Cardiac muscle cell (in vitro differentiated cells and primary cell): ENCODE results near the gene SLC39A5. TPM values are rescaled to one million over a fixed set of nuclear protein-coding genes. Genes with fewer than 3 reads are reported as not detected.

ENCODE experiments used
- DNase-seq, 2 donors: peaks; one replicate each; pipeline versions ENCODE4 v3.0.0 to v3.0.0-alpha.2; 2010 to 2017; ENCODE audit warnings: low read depth in 1 of 2, low spot score in 1 of 2
- H3K27ac ChIP-seq: fragments of 200-600 bp; sonication (generic); 2 replicates; pipeline ENCODE4 v1.5.1; 2016
- H3K27me3 ChIP-seq: fragments of 200-600 bp; sonication (generic); 2 replicates; pipeline ENCODE4 v1.6.0; 2016; ENCODE audit warnings: control low read depth
- H3K36me3 ChIP-seq: fragments of 200-600 bp; sonication (generic); 2 replicates; pipeline ENCODE4 v1.5.1; 2016; ENCODE audit warnings: control low read depth
- H3K4me1 ChIP-seq: fragments of 200-600 bp; sonication (generic); 2 replicates; pipeline ENCODE4 v1.8.1; 2017; ENCODE audit warnings: low read depth, mild to moderate bottlenecking, mixed run types
- H3K4me3 ChIP-seq: fragments of 200-600 bp; sonication (generic); 2 replicates; pipeline ENCODE4 v1.5.1; 2016; ENCODE audit warnings: mild to moderate bottlenecking
- H3K9me3 ChIP-seq: fragments of 200-600 bp; sonication (generic); 2 replicates; pipeline ENCODE4 v1.5.1; 2017; ENCODE audit warnings: low read depth, mild to moderate bottlenecking, control low read depth
- CTCF ChIP-seq: IDR thresholded peaks from 2 replicates; pipeline ENCODE4 v1.5.1; 2012; ENCODE audit warnings: low read depth, mild to moderate bottlenecking, low read length
- polyA plus RNA-seq: library from polyadenylated mRNA; unstranded; fragments of >200 nt; fragmentation: Nextera tagmentation; extraction: Ambion mirVana; gene quantifications from 2 replicates; pipeline ENCODE4 v1.2.1, GENCODE V29; 2016
- total RNA-seq: library from RNA; depleted of rRNA; stranded (reverse); fragments of >200 nt; gene quantifications from 2 replicates; pipeline ENCODE4 v1.2.3, GENCODE V29; 2016

SLC39A5 gene
- total and polyA plus RNA-seq, 2 experiments from 2014 or later, result 1.0 TPM; not detected in 1

DNA sequence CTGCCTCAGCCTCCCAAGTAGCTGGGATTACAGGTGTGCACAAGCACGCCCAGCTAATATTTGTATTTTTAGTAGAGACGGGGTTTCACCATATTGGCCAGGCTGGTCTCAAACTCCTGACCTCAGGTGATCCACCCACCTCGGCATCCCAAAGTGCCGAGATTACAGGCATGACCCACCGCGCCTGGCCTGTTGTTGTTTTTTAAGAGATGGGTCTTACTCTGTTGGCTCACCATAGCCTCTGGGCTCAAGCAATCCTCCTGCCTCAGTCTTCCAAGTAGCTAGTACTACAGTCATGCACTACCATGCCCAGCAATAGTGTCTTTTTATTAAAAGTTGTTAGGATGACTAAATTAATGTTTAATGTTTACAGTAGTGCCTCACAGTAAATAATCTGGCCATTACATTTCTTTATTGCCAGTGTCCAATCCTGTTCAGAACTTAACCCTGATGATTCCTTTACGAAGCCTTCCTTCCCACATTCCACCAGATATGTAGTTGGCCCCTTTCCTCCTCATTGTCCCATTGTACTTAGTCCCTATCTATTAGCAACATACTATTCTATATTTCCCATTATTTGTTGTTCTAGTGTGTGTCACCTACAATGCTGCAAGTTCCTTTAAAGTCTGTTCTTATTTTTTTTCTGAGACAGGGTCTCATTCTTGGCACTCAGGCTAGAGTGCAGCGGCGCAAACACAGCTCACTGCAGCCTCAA lies 31.8 kb upstream of the SLC39A5 start:
- peak in 1 of 2 donors; percentile 17 for DNase-seq
- H3K9me3 ChIP-seq, result no peaks in the 10 kb centered on the region
- TF ChIP-seq CTCF, result no peak
- no peak overlapping the region for H3K27ac ChIP-seq
- no peaks in the 10 kb centered on the region for H3K36me3 ChIP-seq
- peaks cover 4% of the 10 kb centered on the region for H3K4me1 ChIP-seq
- no peaks in the 10 kb centered on the region for H3K27me3 ChIP-seq
- no peak overlapping the region for H3K4me3 ChIP-seq

DNA sequence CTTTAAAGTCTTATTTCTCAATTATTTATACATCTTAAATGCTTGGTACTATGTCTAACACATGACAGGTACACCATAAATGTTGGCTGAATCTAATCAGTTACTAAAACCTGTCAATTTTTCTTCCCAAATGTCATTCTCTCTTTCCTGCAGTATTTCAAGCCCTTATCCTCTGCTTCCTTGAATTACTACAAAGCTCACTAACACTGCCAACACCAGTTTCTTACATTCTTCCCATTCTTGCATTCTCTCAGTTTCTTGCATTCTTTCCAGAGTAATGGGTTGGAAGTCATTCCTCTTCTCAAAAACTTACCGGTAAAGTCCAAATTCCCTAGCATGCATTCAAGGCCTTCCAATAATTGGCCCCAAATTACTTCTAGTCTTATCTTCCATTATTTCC lies 31.0 kb upstream of the SLC39A5 start:
- Histone ChIP-seq H3K27ac (no peak overlapping the region), H3K9me3 (no peaks in the 10 kb centered on the region), H3K4me1 (peaks cover 4% of the 10 kb centered on the region), H3K36me3 (no peaks in the 10 kb centered on the region), H3K4me3 (no peak overlapping the region), H3K27me3 (no peaks in the 10 kb centered on the region)
- no peak for TF ChIP-seq CTCF
- DNase-seq, result peak in 1 of 2 donors; percentile 46

GRCh38 chr12:56202366-56202765 lies 27.5 kb upstream of the SLC39A5 start:
- TF ChIP-seq CTCF, result no peak
- Histone ChIP-seq H3K4me3 (no peak overlapping the region), H3K27me3 (no peaks in the 10 kb centered on the region), H3K4me1 (no peaks in the 10 kb centered on the region), H3K36me3 (peaks cover 13% of the 10 kb centered on the region), H3K9me3 (no peaks in the 10 kb centered on the region), H3K27ac (peak overlapping the region; percentile 52)
- no peak for DNase-seq

GRCh38 chr12:56202838-56203237 lies 27.0 kb upstream of the SLC39A5 start:
- peak overlapping the region; percentile 52 for H3K27ac ChIP-seq
- DNase-seq, result no peak
- H3K27me3 ChIP-seq, result no peaks in the 10 kb centered on the region
- TF ChIP-seq CTCF, result no peak
- H3K36me3 ChIP-seq, result peaks cover 18% of the 10 kb centered on the region
- no peaks in the 10 kb centered on the region for H3K9me3 ChIP-seq
- no peaks in the 10 kb centered on the region for H3K4me1 ChIP-seq
- no peak overlapping the region for H3K4me3 ChIP-seq

DNA sequence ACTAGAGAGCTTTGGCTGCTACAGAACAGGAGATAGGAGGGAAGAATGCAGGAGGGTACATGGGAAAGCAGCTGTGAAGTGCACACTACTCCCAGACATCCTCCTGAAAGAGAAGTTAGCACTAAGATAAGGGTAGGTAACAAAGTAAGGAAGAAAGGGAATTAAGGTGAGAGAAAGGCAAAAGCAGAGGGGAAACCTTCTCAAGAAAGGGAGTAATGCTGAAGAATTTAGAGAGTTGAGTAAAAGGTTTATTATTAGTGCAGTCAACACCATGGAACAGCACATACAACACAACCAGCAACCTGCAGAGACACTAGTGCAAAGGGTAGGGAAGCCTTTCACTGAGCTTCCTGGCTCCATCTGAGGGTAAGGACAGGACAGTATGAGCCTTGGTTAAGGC lies 25.6 kb upstream of the SLC39A5 start:
- no peak for DNase-seq
- peak overlapping the region; percentile 40 for H3K27ac ChIP-seq
- H3K9me3 ChIP-seq, result no peaks in the 10 kb centered on the region
- no peak overlapping the region for H3K4me3 ChIP-seq
- no peaks in the 10 kb centered on the region for H3K4me1 ChIP-seq
- H3K27me3 ChIP-seq, result no peaks in the 10 kb centered on the region
- TF ChIP-seq CTCF, result no peak
- H3K36me3 ChIP-seq, result peaks cover 22% of the 10 kb centered on the region
